Karpas-422 (cell line): ENCODE data around the gene COMTD1. TPM values are rescaled to one million over a fixed set of nuclear protein-coding genes. Genes with fewer than 3 reads are reported as not detected.

Experiments
- DNase-seq: peaks from one replicate; pipeline ENCODE4 v3.0.0-alpha.2; 2015
- H2AFZ ChIP-seq: fragments of 200-600 bp; sonication (generic); 2 replicates; pipeline ENCODE4 v1.6.1; 2014; ENCODE audit warnings: antibody characterized with exemption, low read length, mixed read lengths
- H3K27ac ChIP-seq: fragments of 200-600 bp; sonication (generic); 2 replicates; pipeline ENCODE4 v1.5.1; 2014; ENCODE audit warnings: mild to moderate bottlenecking, low read length, moderate library complexity
- H3K27me3 ChIP-seq: fragments of 200-600 bp; sonication (generic); 2 replicates; pipeline ENCODE4 v1.6.1; 2014; ENCODE audit warnings: low read length, mixed read lengths
- H3K36me3 ChIP-seq: fragments of 200-600 bp; sonication (generic); 2 replicates; pipeline ENCODE4 v1.6.1; 2014; ENCODE audit warnings: low read length, mixed read lengths; ENCODE audit not compliant: insufficient read depth
- H3K4me1 ChIP-seq: fragments of 200-600 bp; sonication (generic); 2 replicates; pipeline ENCODE4 v1.6.1; 2014; ENCODE audit warnings: mild to moderate bottlenecking, low read length, mixed read lengths
- H3K4me2 ChIP-seq: fragments of 200-600 bp; sonication (generic); 2 replicates; pipeline ENCODE4 v1.6.1; 2014; ENCODE audit warnings: low read length, low read depth, mild to moderate bottlenecking; ENCODE audit not compliant: poor library complexity, severe bottlenecking
- H3K4me3 ChIP-seq: fragments of 200-600 bp; sonication (generic); 2 replicates; pipeline ENCODE4 v1.5.1; 2014; ENCODE audit warnings: mild to moderate bottlenecking, antibody characterized with exemption, low read length, mixed read lengths
- H3K79me2 ChIP-seq: fragments of 200-600 bp; sonication (generic); 2 replicates; pipeline ENCODE4 v1.6.1; 2014; ENCODE audit warnings: mild to moderate bottlenecking, low read length, mixed read lengths
- H3K9ac ChIP-seq: fragments of 200-600 bp; sonication (generic); 2 replicates; pipeline ENCODE4 v1.6.0; 2014; ENCODE audit warnings: low read length
- H3K9me2 ChIP-seq: fragments of 200-600 bp; sonication (generic), shearing (Covaris generic); replicated peaks from 2 replicates; pipeline ENCODE4 v1.6.0; 2014; ENCODE audit warnings: mild to moderate bottlenecking, low read length, moderate library complexity; ENCODE audit not compliant: insufficient read depth
- H3K9me3 ChIP-seq: fragments of 300-700, 200-600 bp; sonication (generic); 2 replicates; pipeline ENCODE4 v1.6.1; 2014; ENCODE audit warnings: low read length, mixed read lengths
- H4K20me1 ChIP-seq: fragments of 200-600 bp; sonication (generic); 2 replicates; pipeline ENCODE4 v1.6.1; 2014; ENCODE audit warnings: mild to moderate bottlenecking, antibody characterized with exemption, low read length, low read depth; ENCODE audit not compliant: insufficient read depth
- total RNA-seq: library from RNA; depleted of rRNA; stranded (reverse); fragments of >200 nt; shearing (Covaris generic); gene quantifications from 2 replicates; pipeline ENCODE4 v1.2.3, GENCODE V29; 2014; ENCODE audit warnings: low replicate concordance

The COMTD1 gene
- total RNA-seq, 1 experiment from 2014 or later = 14.4 TPM

- no peak overlapping the region for H3K4me3 ChIP-seq
- no peaks in the 10 kb centered on the region for H3K9me2 ChIP-seq
- no peaks in the 10 kb centered on the region for H3K36me3 ChIP-seq
- no peaks in the 10 kb centered on the region for H4K20me1 ChIP-seq
- no peaks in the 10 kb centered on the region for H3K79me2 ChIP-seq
- H3K4me1 ChIP-seq = peaks cover 7% of the 10 kb centered on the region
- no peak for DNase-seq
- peaks cover 5% of the 10 kb centered on the region; the same call in 1 of the 2 replicates for H3K9me3 ChIP-seq
- no peak overlapping the region for H3K9ac ChIP-seq
- H3K27ac ChIP-seq = no peak overlapping the region
- no peaks in the 10 kb centered on the region for H3K27me3 ChIP-seq
- H3K4me2 ChIP-seq = no peak overlapping the region
- H2AFZ ChIP-seq = no peak overlapping the region
Measured at GRCh38 chr10:75253281-75254220, 17.8 kb upstream of the COMTD1 start.

- no peak overlapping the region for H3K9ac ChIP-seq
- H3K9me2 ChIP-seq = no peaks in the 10 kb centered on the region
- H3K36me3 ChIP-seq = no peaks in the 10 kb centered on the region
- no peak overlapping the region for H2AFZ ChIP-seq
- H3K4me2 ChIP-seq = no peak overlapping the region
- H3K9me3 ChIP-seq = peaks cover 5% of the 10 kb centered on the region; the same call in 1 of the 2 replicates
- H3K27ac ChIP-seq = no peak overlapping the region
- peaks cover 7% of the 10 kb centered on the region for H3K4me1 ChIP-seq
- no peak for DNase-seq
- no peaks in the 10 kb centered on the region for H4K20me1 ChIP-seq
- H3K4me3 ChIP-seq = no peak overlapping the region
- H3K27me3 ChIP-seq = no peaks in the 10 kb centered on the region
- H3K79me2 ChIP-seq = no peaks in the 10 kb centered on the region
Measured at GRCh38 chr10:75250934-75251333, 15.2 kb upstream of the COMTD1 start.

GRCh38 chr10:75247797-75248196, 12.0 kb upstream of the COMTD1 start:
- peaks cover 2% of the 10 kb centered on the region; the same call in 1 of the 2 replicates for H3K9me3 ChIP-seq
- H3K4me2 ChIP-seq = no peak overlapping the region
- peaks cover 9% of the 10 kb centered on the region for H3K4me1 ChIP-seq

GRCh38 chr10:75246506-75246905, 10.7 kb upstream of the COMTD1 start:
- no peaks in the 10 kb centered on the region for H3K79me2 ChIP-seq
- no peak overlapping the region for H3K27ac ChIP-seq
- H4K20me1 ChIP-seq = no peaks in the 10 kb centered on the region
- no peaks in the 10 kb centered on the region for H3K27me3 ChIP-seq
- H3K36me3 ChIP-seq = no peaks in the 10 kb centered on the region
- no peak for DNase-seq
- H2AFZ ChIP-seq = no peak overlapping the region
- H3K9me3 ChIP-seq = no peaks in the 10 kb centered on the region
- H3K4me1 ChIP-seq = peaks cover 9% of the 10 kb centered on the region
- H3K9me2 ChIP-seq = no peaks in the 10 kb centered on the region
- H3K9ac ChIP-seq = no peak overlapping the region
- no peak overlapping the region for H3K4me2 ChIP-seq
- H3K4me3 ChIP-seq = no peak overlapping the region

More at GRCh38 chr10:75247797-75248196, 12.0 kb upstream of the COMTD1 start:
- no peaks in the 10 kb centered on the region for H4K20me1 ChIP-seq
- H3K79me2 ChIP-seq = no peaks in the 10 kb centered on the region
- no peaks in the 10 kb centered on the region for H3K9me2 ChIP-seq
- no peaks in the 10 kb centered on the region for H3K36me3 ChIP-seq
- no peak overlapping the region for H3K27ac ChIP-seq
- H3K4me3 ChIP-seq = no peak overlapping the region
- no peak overlapping the region for H2AFZ ChIP-seq
- H3K9ac ChIP-seq = no peak overlapping the region
- no peaks in the 10 kb centered on the region for H3K27me3 ChIP-seq
- no peak for DNase-seq

GRCh38 chr10:75245354-75246250, 9.8 kb upstream of the COMTD1 start:
- no peaks in the 10 kb centered on the region for H3K9me2 ChIP-seq
- no peak overlapping the region for H3K4me3 ChIP-seq
- no peak overlapping the region for H2AFZ ChIP-seq
- no peaks in the 10 kb centered on the region for H3K36me3 ChIP-seq
- no peak overlapping the region for H3K27ac ChIP-seq
- DNase-seq = no peak
- H4K20me1 ChIP-seq = no peaks in the 10 kb centered on the region
- no peak overlapping the region for H3K9ac ChIP-seq
- no peak overlapping the region for H3K4me2 ChIP-seq
- H3K4me1 ChIP-seq = peaks cover 9% of the 10 kb centered on the region
- H3K27me3 ChIP-seq = no peaks in the 10 kb centered on the region
- H3K9me3 ChIP-seq = no peaks in the 10 kb centered on the region
- no peaks in the 10 kb centered on the region for H3K79me2 ChIP-seq

- Histone ChIP-seq H2AFZ (no peak overlapping the region), H3K79me2 (no peaks in the 10 kb centered on the region), H4K20me1 (no peaks in the 10 kb centered on the region)
Measured at GRCh38 chr10:75244487-75245353, 9.0 kb upstream of the COMTD1 start.

GRCh38 chr10:75243426-75243825, 7.7 kb upstream of the COMTD1 start:
- Histone ChIP-seq H3K27me3 (no peaks in the 10 kb centered on the region), H3K79me2 (no peaks in the 10 kb centered on the region), H3K9me3 (no peaks in the 10 kb centered on the region), H3K36me3 (no peaks in the 10 kb centered on the region), H3K4me3 (no peak overlapping the region), H3K27ac (no peak overlapping the region), H3K9me2 (no peaks in the 10 kb centered on the region), H3K4me1 (0 out of 2 replicates have a peak, but pooled peaks cover 2% of the 10 kb centered on the region), H2AFZ (no peak overlapping the region), H4K20me1 (no peaks in the 10 kb centered on the region), H3K9ac (no peak overlapping the region), H3K4me2 (no peak overlapping the region)
- DNase-seq = no peak

More at GRCh38 chr10:75244487-75245353, 9.0 kb upstream of the COMTD1 start:
- Histone ChIP-seq H3K9ac (no peak overlapping the region), H3K4me2 (no peak overlapping the region), H3K4me3 (no peak overlapping the region), H3K27ac (no peak overlapping the region), H3K9me2 (no peaks in the 10 kb centered on the region), H3K36me3 (no peaks in the 10 kb centered on the region), H3K4me1 (peaks cover 5% of the 10 kb centered on the region), H3K27me3 (no peaks in the 10 kb centered on the region), H3K9me3 (no peaks in the 10 kb centered on the region)
- no peak for DNase-seq
